ENCODE measurements around the gene LAMA3. TPM values are rescaled to one million over a fixed set of nuclear protein-coding genes. Genes with fewer than 3 reads are reported as not detected.
"Not testable (repeated sequence)": the region's sequence is repeated elsewhere in the genome, so short reads cannot be mapped to it uniquely, and the experiment has no call there.

LAMA3 gene
- polyA plus RNA-seq, 5 donors = 122 to 202 (median 128) TPM

GRCh38 chr18:23702606-23703005, 13.4 kb downstream of the LAMA3 start:
- DNase-seq = no peak

DNA sequence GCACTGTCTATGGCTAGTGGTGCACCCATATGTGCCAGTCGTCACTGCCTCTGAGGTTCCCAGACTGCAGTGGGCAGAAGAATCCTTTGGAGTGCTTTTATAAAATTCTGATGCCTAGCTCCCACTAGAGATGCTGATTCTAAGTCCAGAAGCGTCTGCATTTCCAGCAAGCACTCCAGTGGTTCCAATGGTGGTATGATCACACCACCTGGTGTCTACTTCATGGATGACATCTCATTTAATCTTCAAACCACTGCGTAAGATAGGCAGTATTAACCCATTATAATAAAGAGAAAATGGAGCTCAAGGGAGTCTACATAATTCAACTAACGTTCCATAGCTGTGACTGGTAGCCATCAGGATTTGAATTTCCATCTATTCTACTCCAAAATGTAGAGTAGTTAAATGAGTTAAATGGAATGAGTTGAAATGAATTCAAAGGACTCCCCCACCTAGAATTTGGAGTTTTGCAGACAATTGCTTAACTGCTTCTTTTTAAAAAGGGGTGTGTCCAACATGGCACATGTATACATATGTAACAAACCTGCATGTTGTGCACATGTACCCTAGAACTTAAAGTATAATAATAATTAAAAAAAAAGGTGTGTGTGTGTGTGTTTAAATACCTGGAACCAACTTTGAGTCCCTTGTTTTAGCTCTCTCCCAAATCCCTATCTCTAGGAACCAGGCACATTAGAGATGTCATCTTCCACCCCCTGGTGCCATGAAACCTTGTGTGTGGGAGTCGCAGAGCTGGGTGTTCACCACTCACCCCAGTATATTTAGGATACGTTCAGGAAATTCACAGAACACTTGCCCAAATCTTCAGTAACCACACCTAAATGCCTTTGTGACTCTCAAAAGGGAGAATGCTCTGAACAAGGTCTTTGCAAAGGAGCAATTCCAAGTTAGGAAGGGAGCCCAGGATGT, 14.1 kb downstream of the LAMA3 start:
- no peak for DNase-seq

- no peak for DNase-seq
Measured at GRCh38 chr18:23703987-23704384, 14.7 kb downstream of the LAMA3 start.

- no peak for DNase-seq
Measured at GRCh38 chr18:23704806-23705205, 15.6 kb downstream of the LAMA3 start.

DNA sequence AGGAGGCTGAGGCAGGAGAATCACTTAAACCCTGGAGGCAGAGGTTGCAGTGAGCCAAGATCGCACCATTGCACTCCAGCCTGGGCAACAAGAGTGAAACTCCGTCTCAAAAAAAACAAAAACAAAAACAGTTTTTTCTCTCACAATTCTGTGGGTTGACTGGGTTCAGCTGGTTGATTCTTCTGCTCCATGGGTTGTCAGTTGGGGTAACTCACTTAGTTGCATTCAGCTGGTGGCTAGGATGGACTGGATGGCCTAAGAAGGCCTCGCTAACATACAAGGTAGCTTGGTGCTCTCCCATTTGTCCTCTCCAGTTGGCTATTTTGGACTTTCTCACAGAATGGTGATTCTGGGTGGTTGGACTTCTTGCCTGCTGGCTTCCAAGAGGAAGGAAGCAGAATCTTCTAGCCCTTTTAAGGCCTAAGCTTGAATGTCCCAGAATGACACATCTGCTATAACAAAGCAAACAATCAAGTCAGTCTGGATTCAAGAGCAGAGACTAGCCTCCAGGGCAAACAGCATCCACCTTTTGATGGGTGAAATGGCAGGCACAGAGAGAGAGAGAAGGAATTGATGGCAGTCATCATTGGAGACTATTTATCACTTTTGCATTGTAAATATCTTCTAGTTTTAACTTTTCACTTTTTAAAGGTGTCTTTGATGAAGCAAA, 17.9 kb downstream of the LAMA3 start:
- no peak for DNase-seq

DNA sequence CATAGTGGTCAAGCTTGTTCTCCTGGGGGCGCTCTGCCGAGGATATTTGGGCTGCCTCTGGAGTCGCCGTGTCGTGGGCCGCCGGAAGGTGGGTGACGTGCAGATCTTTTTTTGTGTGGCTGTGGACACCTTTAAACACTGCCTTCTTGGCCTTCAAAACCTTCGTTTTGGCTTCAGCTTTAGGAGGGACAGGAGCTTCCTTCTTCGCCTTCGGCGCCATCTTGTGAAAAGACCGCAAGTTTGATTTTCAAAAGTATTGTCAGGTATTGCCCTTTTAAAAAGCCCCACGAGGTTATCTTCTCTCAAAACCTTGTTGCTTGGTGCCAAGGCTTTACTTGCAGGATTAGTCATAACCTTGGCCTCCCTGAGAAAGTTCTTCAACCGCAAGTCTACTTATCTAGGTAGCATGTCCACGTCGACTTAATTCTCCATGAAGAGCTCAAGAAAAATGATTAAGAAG, 20.8 kb downstream of the LAMA3 start:
- no peak for DNase-seq

DNA sequence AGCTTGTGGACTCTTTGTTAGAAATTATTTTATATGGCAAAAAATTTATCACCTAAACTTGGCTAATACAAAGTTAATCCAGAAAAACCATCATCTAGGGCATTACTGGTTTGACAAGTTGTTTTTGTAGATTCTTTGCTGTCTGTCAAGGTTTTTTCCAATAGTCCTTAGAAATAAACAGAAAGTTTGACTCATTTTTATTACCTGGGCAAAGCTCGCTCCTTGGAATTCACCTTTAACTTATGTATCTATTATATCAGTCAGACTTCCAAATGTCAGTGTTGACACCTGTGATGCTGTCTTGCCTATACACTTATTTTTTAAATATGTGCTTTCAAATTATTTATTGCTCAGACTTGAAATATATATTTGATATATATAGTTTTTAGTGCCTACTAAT, 21.7 kb downstream of the LAMA3 start:
- DNase-seq = no peak

DNA sequence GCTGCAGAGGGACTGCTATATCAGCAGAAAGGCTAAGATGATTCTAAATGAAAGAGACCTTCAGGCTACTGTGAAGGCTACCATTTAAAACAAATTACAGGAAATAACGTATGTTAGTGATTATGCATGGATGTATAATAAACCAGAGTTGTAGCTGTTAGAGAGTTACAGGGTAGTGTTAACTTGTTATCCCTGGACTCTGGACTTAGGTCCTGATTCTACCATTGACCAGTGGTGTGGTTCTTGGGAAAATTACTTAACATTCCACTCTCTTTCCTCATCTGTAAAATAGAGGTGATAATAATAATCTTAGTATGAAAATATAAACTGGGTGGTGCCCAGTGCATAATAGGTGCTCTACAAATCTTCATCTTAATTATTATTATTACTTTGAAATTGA, 22.2 kb downstream of the LAMA3 start:
- DNase-seq = no peak

GRCh38 chr18:23712445-23712844, 23.2 kb downstream of the LAMA3 start:
- DNase-seq = no peak

GRCh38 chr18:23714576-23714975, 25.3 kb downstream of the LAMA3 start:
- no peak for DNase-seq

DNA sequence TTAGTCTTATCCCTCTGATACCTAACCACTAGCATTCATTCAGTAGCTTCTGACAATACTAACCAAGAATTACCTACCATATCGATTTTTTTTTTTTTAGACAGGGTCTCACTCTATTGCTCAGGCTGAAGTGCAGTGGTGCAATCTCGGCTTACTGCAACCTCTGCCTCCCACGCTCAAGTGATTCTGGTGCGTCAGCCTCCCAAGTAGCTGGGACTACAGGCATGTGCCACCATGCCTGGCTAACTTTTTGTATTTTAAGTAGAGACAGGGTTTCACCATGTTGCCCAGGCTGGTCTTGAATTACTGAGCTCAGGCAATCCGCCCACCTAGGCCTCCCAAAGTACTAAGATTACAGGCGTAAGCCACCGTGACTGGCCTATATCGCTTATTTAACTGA, 26.8 kb downstream of the LAMA3 start:
- DNase-seq = not testable (repeated sequence)

DNA sequence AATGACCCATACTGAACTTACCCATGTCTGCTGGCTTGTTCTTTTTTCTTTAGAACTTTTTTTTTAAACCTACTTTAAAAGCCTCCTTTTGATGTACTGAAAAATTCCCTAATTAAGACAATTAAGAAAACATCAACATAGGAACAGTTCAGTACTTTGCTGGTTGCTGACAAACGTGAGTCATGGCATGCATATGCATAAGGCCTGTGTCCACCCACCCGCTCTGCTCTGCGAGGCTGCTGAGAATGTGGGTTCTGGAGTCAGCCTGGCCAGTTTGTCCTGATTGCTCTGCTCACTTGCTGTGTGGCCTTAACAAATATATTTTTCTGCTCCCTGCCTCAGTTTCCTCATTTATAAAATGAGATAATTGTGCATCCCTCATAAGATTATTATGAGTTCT, 27.3 kb downstream of the LAMA3 start:
- no peak for DNase-seq

- DNase-seq = no peak
Measured at GRCh38 chr18:23716966-23717365, 27.7 kb downstream of the LAMA3 start.

DNA sequence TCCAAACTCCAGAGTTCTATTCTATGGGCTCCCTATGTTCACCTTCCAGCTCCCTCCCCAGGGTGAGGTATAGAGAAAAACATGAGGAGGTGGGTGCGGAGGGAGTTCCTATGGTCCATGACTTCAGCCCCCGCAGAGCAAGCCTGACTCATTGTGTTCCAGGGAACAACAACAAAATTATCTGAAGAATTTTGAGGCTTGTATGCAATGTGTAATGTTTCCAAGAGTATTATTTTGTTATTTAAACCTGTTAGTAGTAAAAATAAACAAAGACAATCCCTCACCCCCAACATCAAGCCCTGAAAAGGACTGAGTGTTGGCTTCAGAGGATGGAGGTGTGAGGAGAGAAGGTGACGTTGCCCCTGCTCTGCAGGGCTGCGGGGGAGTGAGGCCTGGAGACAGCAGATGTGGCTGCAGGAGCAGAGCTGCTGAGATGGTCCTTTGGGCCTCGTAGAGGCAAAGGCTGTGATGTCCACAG, 29.0 kb downstream of the LAMA3 start:
- DNase-seq = no peak

GRCh38 chr18:23718731-23719130, 29.5 kb downstream of the LAMA3 start:
- DNase-seq = no peak

DNA sequence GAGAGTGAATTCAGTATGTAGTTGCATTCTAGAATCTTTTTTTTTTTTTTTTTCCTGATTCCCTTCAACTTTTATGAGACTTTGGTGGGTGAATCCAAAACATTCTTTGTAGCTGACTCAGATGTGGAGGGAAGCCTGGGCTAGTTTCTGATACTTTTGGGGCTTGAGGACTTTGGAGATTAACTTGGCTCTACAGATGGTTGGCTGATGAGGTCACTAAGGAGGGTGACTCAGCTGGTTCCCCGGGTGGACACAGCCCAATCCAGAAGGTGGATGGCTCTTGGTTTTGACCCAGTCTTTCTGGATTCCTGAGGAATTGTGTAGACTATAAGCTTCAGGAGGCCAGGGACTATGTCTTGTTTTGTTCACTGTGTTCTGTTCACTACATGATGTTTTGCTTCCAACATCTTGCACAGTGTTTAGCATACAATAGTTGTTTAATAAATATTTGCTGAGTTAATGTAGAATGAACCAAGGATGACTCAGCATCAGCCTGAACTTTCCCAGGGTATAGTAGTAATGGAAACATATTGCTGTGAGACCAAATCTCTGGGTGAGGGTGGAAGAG, 30.5 kb downstream of the LAMA3 start:
- DNase-seq = no peak

DNA sequence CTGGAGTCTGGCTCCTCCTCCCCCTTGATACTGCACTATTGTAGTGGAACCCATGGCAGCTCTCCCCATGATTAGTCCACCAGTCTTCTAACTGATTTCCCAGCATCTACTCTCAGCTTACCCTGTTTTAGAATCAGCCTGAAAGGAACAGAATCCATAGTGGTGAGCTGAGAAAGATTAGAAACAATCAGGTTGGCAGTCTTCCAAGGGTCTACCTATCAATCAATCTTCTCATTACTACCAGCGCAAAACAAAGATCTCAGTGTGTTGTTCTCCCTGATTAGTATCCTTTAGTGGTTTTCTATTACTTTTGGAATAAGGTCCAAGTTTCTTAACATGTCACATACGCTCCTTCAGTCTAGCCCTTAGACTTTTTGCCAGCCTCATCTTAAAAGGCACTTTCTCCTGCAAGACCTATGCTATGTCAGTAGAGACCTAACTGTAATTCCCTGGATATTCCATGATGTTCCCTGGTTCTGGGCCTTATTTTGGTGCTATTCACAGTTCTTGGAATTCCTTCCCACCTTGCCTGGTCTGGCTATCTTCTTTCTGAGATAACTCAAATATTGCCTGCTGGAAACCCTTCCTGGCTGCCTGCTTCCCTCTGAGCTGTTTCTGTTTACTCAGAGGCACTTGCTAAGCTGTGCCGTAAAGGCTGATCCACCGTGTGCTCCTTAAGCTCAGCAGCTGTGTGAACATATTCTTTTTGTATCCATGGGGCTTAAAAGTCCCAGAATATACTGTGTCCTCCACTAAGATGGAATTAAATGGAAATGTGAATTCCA, 32.6 kb downstream of the LAMA3 start:
- no peak for DNase-seq

DNA sequence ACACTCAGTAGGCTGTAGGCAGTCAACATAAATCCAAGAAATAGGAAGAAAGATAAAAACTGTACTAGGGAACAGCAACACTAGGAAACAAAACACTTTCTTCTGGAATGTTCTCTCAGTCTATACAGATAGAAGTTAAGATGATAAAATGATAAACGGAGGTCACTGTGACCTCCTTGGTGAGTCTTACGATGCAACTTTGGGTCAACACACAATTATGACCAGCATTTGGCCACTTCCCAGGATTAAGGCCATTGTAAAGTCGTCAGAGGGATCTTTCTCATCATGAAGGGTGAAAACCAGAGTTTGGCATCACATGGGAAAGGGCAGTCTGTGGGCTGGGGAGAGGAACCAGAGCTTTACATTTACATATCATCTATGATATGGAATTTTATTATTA, 33.4 kb downstream of the LAMA3 start:
- DNase-seq = no peak

DNA sequence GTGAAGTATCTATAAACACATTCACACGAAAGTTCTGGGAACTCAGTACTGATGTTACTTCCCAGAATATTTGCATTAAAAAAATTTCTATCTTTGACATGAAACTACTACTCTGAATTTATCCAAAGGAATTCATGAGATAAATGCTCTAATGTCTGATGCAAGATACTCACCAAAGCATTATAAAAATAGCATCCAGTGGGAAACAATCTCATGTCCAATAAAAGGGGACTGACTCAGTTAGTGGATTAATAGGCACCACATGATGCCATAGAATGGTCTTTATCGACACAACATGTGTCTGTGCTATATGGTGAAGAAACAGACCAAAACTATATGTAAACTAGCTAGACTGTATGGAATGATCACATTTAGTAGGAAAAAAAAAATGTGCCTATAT, 33.9 kb downstream of the LAMA3 start:
- no peak for DNase-seq

DNA sequence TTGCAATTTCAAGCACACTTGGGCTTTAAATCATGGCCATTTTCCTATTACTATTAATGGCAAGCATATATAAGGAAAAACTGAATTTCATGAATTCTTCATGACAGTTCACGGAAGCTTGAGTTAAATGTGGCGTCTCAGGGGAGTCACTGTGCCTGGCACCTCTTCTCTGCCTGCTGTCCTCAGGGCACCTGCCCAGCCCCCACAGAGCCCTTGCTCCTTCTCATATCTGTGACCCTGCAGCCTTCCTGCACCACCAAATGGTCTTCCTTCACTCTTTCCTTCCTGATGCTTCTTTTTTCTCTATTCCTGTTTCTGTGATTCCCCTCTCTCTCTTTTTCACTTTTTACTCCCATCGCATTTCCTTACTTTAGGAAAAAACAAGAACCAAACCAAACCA, 35.4 kb downstream of the LAMA3 start:
- no peak for DNase-seq

- DNase-seq = no peak
Measured at GRCh38 chr18:23725351-23725750, 36.1 kb downstream of the LAMA3 start.
